Astrocyte of the cerebellum (primary cell): Measurements from ENCODE around the gene HLF.

Experiments used
- DNase-seq: peaks from one replicate; pipeline ENCODE4 v3.0.0-alpha.2; 2011; ENCODE audit warnings: low read depth
- H3K4me3 ChIP-seq: 2 replicates; pipeline ENCODE4 v1.5.1; 2011; ENCODE audit warnings: mild to moderate bottlenecking, low read depth, low read length, moderate library complexity
- in situ Hi-C: cut with HindIII; loops from 2 replicates; pipeline ENCODE4 v1.10.0; 2017; ENCODE audit warnings: low sequenced_read_pairs
- TF ChIP-seq, protein P1 (sequence below): IDR thresholded peaks from 2 replicates; pipeline ENCODE4 v1.5.1; 2012; ENCODE audit warnings: low read length, low read depth, moderate library complexity, mild to moderate bottlenecking; ENCODE audit errors: missing control alignments

HLF gene

DNA sequence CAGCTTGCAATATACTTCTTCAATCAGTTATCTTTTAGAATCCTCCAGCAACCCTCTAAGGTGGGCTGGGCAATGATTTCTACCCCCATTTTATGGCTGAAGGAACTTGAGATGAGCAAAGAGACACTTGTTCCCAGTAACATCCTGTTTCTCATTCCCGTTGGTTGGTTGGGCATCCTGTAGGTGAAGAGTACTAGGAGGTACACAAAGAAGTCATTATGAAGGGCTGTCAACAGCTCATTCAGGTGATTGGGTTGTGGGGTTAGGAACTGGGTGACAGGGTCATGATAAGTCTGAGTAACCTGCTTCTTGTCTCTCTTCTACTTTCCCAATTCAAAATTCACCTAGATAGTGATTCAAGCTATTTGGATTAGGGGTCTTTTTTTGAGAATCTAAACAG is 80.4 kb downstream of the HLF start:
- in situ Hi-C loops, result no loop called here
- DNase-seq, result no peak
- no peak overlapping the region for H3K4me3 ChIP-seq
- TF ChIP-seq, protein P1, sequence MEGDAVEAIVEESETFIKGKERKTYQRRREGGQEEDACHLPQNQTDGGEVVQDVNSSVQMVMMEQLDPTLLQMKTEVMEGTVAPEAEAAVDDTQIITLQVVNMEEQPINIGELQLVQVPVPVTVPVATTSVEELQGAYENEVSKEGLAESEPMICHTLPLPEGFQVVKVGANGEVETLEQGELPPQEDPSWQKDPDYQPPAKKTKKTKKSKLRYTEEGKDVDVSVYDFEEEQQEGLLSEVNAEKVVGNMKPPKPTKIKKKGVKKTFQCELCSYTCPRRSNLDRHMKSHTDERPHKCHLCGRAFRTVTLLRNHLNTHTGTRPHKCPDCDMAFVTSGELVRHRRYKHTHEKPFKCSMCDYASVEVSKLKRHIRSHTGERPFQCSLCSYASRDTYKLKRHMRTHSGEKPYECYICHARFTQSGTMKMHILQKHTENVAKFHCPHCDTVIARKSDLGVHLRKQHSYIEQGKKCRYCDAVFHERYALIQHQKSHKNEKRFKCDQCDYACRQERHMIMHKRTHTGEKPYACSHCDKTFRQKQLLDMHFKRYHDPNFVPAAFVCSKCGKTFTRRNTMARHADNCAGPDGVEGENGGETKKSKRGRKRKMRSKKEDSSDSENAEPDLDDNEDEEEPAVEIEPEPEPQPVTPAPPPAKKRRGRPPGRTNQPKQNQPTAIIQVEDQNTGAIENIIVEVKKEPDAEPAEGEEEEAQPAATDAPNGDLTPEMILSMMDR, result no peak

DNA sequence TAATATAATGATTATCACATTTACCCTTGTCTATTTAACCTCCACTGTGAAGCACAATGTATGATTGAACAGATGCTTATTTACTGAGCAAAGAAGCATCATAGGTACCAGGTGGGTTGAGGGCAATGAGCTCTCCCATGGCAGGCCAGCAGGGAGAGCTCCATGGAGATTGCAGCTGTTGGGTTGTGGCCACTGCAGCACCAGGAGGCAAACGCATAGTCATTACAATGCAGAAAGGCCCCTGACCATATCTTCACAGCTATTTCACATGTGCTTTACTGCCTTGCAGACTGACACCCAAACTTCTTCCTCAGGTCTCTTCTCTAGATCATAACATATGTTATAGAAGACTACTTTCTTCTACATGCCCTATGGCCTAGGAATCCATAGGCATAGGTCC is 81.9 kb downstream of the HLF start:
- TF ChIP-seq, protein P1, result no peak
- in situ Hi-C loops, result no loop called here
- no peak for DNase-seq
- no peak overlapping the region for H3K4me3 ChIP-seq

DNA sequence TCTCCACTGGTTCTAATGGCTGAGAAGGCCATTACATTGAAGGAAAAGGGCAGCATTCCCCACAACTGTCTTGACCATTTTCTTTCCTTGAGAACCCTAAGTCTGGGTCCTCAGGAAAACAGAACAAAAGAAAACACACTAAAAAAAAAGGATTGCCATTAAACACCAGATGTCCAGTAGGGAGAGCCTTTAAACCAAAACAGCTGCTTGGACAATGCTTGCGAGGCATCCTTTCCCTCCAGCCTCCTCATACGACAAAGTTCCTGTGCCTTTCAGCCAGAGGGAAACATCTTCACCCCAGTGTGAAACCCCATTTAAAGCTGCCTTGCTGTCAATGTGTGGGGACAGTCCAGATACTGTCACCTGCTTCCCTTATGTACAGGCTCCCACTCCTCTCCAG is 82.6 kb downstream of the HLF start:
- H3K4me3 ChIP-seq, result no peak overlapping the region
- in situ Hi-C loops, result no loop called here
- no peak for DNase-seq
- TF ChIP-seq, protein P1, result no peak

- DNase-seq, result peak; percentile 13
- H3K4me3 ChIP-seq, result no peak overlapping the region
- in situ Hi-C loops, result no loop called here
- TF ChIP-seq, protein P1, result peak; percentile 93
Measured at GRCh38 chr17:55348749-55349354, 84.1 kb downstream of the HLF start.

GRCh38 chr17:55350825-55351205 is 86.1 kb downstream of the HLF start:
- no peak overlapping the region for H3K4me3 ChIP-seq
- in situ Hi-C loops, result no loop called here
- TF ChIP-seq, protein P1, result no peak
- DNase-seq, result no peak

DNA sequence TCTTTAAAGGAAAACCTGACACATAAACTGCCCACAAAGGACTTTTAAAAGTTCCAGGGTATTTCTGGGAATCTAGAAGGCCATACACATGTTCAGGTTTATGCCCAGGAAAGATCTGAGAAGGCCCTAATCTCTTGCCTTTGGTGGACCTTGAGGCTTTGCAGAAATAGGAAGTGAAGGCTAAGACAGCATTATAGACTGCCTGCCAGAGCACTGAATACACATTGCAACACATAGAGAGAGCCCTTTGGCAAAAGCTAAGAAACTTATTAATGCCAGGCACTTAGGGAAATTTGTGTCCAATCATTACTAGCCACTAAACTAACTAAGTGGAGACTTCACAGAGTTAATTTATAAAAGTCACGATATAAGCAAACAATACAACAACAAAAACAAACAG is 86.5 kb downstream of the HLF start:
- TF ChIP-seq, protein P1, result no peak
- no peak overlapping the region for H3K4me3 ChIP-seq
- in situ Hi-C loops, result no loop called here
- DNase-seq, result no peak
